ENCODE data around the gene SERPINB6.
"Not testable (repeated sequence)": the region's sequence is repeated elsewhere in the genome, so short reads cannot be mapped to it uniquely, and the experiment has no call there.

Gene SERPINB6

GRCh38 chr6:2971420-2972218, at the start of gene SERPINB6:
Gene SERPINB6, minus strand, starts transcription at chr6:2971567. Its CDS starts 12,235 bp downstream, at chr6:2959332.
- DNase-seq (ENCODE audit: low read depth in 2 of 2) = peak in 1 of 2 experiments; percentile 21

DNA sequence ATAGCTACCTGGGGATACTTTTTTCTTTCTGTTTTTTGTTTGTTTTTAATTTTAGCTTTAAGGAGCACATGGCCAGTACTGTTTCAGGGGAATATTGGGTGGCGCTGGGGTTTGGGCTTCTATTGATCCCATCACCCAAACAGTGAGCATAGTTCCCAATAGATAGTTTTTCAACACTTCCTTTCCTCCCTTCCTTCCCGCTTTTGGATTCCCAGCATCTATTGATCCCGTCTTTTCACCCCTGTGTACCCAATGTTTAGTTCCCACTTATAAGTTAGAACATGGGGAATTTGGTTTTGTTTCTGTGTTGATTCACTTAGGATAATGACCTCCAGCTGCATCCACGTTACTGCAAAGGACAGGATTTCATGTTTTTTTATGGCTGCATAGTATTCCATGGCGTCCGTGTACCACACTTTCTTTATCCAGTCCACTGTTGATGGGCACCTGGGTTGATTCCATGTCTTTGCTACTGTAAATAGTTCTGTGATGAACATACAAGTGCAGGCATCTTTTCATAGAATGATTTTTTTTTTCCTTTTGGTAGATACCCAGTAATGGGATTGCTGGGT, 48.5 kb upstream of the SERPINB6 start:
- DNase-seq (ENCODE audit: low read depth in 2 of 2) = no peak

DNA sequence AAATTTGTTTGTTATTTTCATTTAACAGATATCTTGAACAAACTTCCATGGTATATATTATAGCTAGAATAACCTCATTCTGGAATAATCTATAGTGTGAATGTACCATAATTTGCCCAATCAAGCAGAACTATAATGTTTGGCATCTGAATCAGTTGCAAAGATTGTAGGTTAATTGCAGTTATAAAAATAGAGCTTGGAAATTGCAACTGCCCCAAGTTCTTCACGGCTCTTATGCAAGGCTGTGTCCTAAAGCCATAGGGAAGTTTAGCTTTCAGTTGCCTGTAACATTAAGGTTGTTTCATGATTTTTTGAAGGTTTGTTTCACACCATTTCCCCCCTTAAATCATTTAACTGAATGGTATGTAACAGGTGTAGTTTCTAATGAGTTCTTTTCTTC, 47.7 kb upstream of the SERPINB6 start:
- no peak for DNase-seq (ENCODE audit: low read depth in 2 of 2)

GRCh38 chr6:3017304-3017703, 45.9 kb upstream of the SERPINB6 start:
- no peak for DNase-seq (ENCODE audit: low read depth in 2 of 2)

DNA sequence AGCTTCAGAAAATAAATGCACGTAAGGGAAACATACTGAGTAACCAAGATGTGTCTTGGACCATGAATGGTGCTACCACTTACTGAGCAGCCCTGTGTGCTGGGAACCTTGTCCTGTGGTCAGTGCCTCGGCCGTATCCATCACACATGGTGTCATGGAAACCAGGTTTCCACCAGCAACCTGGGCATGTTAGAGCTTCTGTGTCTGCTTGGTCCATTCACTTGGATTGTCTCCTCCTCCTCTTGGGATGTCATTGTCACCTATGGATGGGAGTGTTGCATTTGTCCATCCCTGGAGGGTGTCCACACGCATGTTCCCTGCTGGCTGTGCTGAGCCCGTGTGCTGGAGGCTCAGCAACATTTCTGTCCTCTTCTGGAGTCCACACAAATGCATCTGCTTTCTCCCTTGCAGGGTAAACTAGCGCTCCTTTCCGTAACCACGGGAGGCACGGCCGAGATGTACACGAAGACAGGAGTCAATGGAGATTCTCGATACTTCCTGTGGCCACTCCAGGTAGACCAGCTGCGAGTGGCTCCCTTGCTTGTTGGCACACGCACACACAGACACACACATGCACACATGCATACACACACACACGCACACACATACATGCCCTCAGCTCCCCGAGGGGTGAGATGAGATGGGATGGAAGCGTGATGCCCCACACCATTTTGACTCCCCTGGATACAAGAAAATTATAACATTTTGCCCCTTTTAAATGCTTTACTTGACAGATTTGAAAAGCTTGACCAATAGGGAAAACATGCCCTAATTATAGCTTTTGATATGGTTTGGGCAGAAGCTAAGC, 45.3 kb upstream of the SERPINB6 start:
- no peak for DNase-seq (ENCODE audit: low read depth in 2 of 2)

GRCh38 chr6:3015144-3015543, 43.8 kb upstream of the SERPINB6 start:
- DNase-seq (ENCODE audit: low read depth in 2 of 2) = no peak

DNA sequence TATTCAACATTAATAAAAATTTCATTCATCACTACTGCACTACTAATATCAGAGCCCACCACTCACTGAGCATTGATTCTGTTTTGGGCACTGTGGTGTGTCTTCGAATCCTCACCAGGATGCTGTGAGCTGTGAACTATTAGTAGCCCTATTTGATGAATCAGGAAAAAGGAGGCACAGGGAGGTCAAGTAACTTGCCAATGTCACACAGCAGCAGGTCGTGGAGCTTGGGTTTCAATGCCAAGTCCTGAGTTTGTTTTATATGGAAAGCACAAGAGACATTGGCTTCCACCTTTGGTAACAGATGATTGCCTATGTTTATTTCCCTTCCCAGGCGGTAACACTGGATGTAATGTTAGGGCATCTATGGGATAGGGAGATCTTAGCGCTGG, 43.3 kb upstream of the SERPINB6 start:
- DNase-seq (ENCODE audit: low read depth in 2 of 2) = no peak

GRCh38 chr6:3013901-3014674, 42.7 kb upstream of the SERPINB6 start:
- DNase-seq (ENCODE audit: low read depth in 2 of 2) = no peak

DNA sequence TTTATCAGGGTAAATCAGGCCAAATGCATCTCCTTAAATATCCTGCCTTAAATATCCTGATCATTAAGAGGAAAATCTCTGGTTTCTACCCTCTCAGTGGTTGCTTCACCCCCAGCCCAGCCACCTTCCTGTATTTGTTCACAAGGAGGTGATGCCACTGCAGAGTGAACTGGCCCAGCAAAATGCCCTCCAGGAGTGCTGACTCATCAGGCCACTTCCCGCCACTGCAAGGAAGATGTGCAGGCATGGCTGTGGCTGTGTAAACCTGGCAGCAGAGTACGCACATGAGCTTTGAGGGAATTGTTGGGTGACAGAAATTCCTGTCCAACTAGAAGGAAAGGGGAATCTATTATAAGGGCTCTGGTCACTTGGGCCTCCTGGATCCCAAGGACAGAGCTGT, 42.1 kb upstream of the SERPINB6 start:
- no peak for DNase-seq (ENCODE audit: low read depth in 2 of 2)

DNA sequence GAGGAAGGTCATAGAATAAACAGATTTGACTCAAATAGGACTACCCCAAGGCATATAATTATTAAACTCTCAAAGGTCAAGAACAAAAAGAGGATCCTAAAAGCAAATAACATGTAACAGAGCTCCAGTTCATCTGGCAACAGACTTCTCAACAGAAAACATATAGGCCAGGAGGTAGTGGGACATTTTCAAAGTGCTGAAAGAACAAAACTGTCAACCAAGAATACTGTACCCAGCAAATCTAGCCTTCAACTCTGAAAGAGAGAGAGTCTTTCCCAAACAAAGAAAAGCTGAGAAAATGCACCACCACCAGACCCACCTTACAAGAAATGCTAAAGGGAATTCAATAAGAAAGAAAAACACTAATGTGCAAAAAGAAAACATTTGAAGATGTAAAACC, 40.2 kb upstream of the SERPINB6 start:
- DNase-seq (ENCODE audit: low read depth in 2 of 2) = no peak

DNA sequence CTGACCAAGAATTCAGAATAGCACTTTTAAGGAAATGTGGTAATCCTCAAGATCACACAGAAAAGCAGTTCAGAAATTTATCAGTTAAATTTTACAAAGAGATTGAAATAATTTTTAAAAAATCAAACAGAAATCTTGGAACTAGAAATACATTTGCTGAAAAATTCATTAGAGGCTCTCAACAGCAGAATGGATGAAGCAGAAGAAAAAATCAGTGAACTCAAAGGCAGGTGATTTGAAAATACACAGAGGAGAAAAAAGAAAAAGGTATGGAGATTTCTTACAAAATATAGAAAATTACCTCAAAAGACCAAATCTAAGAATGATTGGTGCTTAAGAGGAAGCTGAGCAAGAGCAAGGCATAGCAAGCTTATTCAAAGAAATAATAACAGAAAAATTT, 39.8 kb upstream of the SERPINB6 start:
- no peak for DNase-seq (ENCODE audit: low read depth in 2 of 2)

GRCh38 chr6:3009930-3010329, 38.6 kb upstream of the SERPINB6 start:
- no peak for DNase-seq (ENCODE audit: low read depth in 2 of 2)

DNA sequence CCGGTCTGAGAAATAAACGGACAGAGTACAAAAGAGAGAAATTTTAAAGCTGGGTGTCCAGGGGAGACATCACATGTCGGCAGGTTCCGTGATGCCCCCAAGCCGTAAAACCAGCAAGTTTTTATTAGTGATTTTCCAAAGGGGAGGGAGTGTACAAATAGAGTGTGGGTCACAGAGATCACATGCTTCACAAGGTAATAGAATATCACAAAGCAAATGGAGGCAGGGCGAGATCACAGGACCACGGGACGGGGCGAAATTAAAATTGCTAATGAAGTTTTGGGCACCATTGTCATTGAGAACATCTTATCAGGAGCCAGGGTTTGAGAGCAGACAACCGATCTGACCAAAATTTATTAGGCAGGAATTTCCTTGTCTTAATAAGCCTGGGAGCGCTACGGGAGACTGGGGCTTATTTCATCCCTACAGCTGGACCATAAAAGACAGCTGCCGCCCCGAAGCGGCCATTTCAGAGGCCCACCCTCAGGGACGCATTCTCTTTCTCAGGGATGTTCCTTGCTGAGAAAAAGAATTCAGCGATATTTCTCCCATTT, 37.4 kb upstream of the SERPINB6 start:
- not testable (repeated sequence) for DNase-seq (ENCODE audit: low read depth in 2 of 2)

DNA sequence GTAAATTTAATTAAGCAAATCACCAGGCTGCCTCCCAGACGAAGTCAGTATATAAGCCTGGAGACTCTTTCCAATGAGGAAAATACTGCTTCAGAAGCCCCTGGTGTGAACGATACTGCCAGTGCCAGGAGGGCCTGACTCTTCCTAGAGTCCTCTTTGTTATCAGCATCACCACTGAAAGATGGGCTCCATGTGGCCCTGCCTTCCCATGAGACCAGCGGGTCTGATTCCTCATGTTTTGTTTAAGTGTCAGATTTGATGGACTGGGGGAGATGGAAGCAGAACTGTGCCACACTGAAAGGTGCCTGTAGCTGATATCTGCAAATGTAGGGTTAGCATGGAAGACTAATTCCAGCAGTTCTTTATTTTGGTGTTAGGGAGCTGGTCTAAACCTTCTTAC, 36.2 kb upstream of the SERPINB6 start:
- no peak for DNase-seq (ENCODE audit: low read depth in 2 of 2)

DNA sequence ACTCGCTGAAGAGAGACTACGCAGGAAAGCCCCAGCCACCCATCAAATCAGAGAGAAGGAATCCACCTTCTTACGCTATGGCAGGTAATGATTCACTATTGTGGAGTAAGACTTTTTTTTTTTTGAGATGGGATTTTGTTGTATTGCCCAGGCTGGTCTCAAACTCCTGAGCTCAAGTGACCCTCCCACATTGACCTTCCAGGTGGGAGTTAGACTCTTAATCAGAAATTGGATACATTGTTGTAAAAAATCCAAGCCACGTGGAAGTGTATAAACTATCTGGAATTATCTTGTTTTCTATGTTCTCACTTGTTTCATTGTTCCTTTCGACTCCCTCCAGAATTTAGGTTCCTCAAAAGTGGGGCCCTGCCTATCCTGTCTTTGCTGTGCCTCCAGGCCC, 35.1 kb upstream of the SERPINB6 start:
- DNase-seq (ENCODE audit: low read depth in 2 of 2) = no peak

DNA sequence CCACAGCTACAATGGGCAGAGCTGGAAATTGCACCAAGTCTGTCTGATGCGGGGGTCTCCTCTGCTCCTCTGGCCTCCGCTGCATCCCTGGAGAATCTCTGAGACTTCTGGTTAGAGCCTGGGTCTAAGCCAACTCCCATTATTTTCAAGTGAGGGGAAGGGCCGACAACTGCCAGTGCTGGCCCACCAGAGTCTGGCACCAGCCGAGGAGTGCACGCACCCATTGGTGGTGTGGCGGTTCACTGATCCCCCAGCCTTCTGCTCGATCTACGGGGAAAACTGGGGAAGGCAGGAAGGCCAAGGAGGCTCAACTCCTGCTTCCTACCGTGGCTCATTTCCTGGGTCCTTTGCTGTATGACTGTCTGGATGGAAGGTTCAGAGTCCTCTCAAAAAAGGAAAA, 34.5 kb upstream of the SERPINB6 start:
- no peak for DNase-seq (ENCODE audit: low read depth in 2 of 2)

GRCh38 chr6:3005077-3005476, 33.7 kb upstream of the SERPINB6 start:
- DNase-seq (ENCODE audit: low read depth in 2 of 2) = no peak

DNA sequence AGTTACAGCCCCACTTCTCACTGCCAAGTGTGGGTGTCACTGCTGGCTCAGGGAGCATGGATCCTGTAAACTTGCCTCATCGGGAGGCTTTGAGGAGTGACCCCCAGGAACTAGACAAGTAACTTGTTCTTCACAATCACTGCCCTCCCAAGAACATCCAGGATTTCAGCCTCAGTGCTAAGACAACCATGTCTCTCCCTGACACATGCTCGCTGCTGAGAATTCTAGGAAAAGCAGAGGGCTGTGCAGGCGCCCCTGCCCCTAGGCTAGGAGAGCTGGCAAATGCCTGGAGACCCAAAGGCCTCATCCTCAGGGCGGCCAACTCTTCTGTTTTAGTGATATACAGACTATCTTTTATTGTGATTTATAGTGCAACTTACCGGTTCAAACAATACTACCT, 31.9 kb upstream of the SERPINB6 start:
- not testable (repeated sequence) for DNase-seq (ENCODE audit: low read depth in 2 of 2)

DNA sequence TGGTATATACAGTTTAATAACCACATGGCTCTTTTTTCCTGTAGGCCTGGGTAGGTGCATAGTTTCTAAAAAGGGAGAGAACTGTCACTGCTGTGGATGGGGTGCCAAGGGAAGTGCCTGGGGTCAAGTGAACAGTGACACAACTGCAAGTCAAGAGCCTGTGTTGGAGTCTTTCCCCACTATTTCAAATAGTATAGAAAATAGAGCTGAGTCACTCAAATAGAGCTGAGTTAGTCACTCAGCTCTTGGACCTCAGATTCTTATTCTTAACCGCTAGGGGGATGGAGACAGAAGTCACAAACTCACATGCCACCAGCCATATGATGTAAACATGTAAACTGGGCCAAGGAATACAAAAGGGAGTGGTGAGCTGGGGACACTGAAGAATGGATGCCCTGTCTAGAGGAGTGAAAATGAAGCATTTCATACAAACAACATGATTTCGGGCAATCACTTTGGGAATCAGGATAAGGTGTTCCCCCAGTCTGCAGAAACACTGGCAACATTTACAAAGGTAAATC, 30.5 kb upstream of the SERPINB6 start:
- no peak for DNase-seq (ENCODE audit: low read depth in 2 of 2)

- DNase-seq (ENCODE audit: low read depth in 2 of 2) = no peak
Measured at GRCh38 chr6:3001146-3001772, 29.9 kb upstream of the SERPINB6 start.
